ENCODE data around the gene BAIAP2L1.

DNA sequence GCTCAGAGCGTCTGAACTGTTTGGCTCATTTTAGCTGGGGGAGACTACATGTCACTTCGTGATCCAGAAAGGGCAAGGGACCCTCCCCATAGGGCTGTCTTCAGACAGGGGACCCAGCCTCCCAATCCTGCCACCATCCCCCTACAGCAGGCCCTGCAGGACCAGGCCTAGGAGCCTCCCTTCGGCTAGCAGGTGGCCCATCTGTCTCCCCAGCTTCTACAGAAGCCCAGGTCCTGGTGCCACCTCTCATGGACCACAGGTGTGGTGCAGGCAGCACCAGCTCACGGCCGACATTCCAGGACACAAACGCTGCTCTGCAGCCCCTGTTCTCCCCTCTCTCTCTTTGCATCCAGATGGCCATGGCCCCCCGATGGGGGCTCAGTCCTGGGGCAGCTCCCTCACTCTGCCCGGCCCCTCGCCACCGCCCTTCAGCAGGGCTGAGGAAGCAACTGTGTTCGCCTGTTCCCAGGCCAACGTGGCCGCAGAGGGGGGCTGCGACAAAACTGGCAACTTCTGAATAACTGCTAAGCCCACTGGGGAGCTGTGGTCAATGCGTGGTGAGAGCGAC, 159.1 kb downstream of the BAIAP2L1 start:
- no peak for TF ChIP-seq POLR2A (IDR thresholded peaks at IDR 0.05)
- TF ChIP-seq, protein P1, sequence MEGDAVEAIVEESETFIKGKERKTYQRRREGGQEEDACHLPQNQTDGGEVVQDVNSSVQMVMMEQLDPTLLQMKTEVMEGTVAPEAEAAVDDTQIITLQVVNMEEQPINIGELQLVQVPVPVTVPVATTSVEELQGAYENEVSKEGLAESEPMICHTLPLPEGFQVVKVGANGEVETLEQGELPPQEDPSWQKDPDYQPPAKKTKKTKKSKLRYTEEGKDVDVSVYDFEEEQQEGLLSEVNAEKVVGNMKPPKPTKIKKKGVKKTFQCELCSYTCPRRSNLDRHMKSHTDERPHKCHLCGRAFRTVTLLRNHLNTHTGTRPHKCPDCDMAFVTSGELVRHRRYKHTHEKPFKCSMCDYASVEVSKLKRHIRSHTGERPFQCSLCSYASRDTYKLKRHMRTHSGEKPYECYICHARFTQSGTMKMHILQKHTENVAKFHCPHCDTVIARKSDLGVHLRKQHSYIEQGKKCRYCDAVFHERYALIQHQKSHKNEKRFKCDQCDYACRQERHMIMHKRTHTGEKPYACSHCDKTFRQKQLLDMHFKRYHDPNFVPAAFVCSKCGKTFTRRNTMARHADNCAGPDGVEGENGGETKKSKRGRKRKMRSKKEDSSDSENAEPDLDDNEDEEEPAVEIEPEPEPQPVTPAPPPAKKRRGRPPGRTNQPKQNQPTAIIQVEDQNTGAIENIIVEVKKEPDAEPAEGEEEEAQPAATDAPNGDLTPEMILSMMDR (IDR thresholded peaks at IDR 0.05): no peak
